Stomach (tissue), 9 donors: ENCODE measurements around the gene CDH18. TPM values are rescaled to one million over a fixed set of nuclear protein-coding genes. Genes with fewer than 3 reads are reported as not detected.

Experiments used
- DNase-seq, 2 donors: peaks; one replicate each; pipeline versions ENCODE4 v3.0.0 to v3.0.0-alpha.2; 2013 to 2019
- H3K27ac ChIP-seq, 5 donors: fragments of 200-600 bp in 4 of 5; sonication (generic) in 4 of 5; one replicate each; pipeline ENCODE4 v1.5.1; 2013 to 2019; ENCODE audit warnings: mild to moderate bottlenecking in 1 of 5, moderate library complexity in 1 of 5
- H3K27me3 ChIP-seq, 3 donors: fragments of 200-600 bp; sonication (generic); one replicate each; pipeline ENCODE4 v1.5.1; 2017 to 2019; ENCODE audit warnings: mixed run types in 1 of 3
- H3K36me3 ChIP-seq, 4 donors: fragments of 200-600 bp; sonication (generic); 1 replicate in 3 of 4; 2 replicates in 1 of 4; pipeline ENCODE4 v1.5.1; 2016 to 2019
- H3K4me1 ChIP-seq, 4 donors: fragments of 200-600 bp; sonication (generic); one replicate each; pipeline ENCODE4 v1.5.1; 2016 to 2019
- H3K4me3 ChIP-seq, 4 donors: fragments of 200-600 bp; sonication (generic) in 3 of 4; one replicate each; pipeline ENCODE4 v1.5.1; 2016 to 2019; ENCODE audit warnings: mild to moderate bottlenecking in 1 of 4
- H3K9me3 ChIP-seq, 4 donors: fragments of 200-600 bp; sonication (generic); one replicate each; pipeline ENCODE4 v1.5.1; 2016 to 2019
- CTCF ChIP-seq, 7 experiments: fragments of 450-650 bp in 4 of 7; fragments of 200-600 bp in 3 of 7; sonication (generic) in 3 of 7; IDR thresholded peaks; one replicate each; pipeline ENCODE4 v1.5.1; 2016 to 2019; ENCODE audit warnings: antibody characterized with exemption in 7 of 7, control low read depth in 2 of 7, mild to moderate bottlenecking in 1 of 7
- EP300 ChIP-seq: sonication (generic); formaldehyde crosslinking; IDR thresholded peaks from one replicate; pipeline ENCODE4 v1.6.1; 2017; ENCODE audit warnings: antibody characterized with exemption
- POLR2A ChIP-seq, 4 donors: fragments of 450-650 bp; IDR thresholded peaks; one replicate each; pipeline ENCODE4 v1.6.1; 2016; ENCODE audit warnings: antibody characterized with exemption in 4 of 4, control low read depth in 2 of 4, mild to moderate bottlenecking in 1 of 4, moderate library complexity in 1 of 4
- POLR2AphosphoS5 ChIP-seq, 3 donors: sonication (generic); formaldehyde crosslinking; IDR thresholded peaks; one replicate each; pipeline ENCODE4 v1.6.1; 2016; ENCODE audit warnings: antibody characterized with exemption in 3 of 3
- WGBS, 5 donors: extraction: QIAGEN DNeasy Blood & Tissue Kit in 3 of 5; methylation state at CpG; one replicate each; pipeline versions ENCODE4 v1.1.5 to v1.1.7; 2013 to 2018; 5-methylcytosine and 5-hydroxymethylcytosine counted together
- intact Hi-C: fragments of 100-400 bp; cut with DNase I; formaldehyde crosslinking; loops from one replicate; pipeline ENCODE4 v1.15.1; 2023; ENCODE audit warnings: low total_unique reads
- polyA plus RNA-seq, 3 donors: library from polyadenylated mRNA; stranded (reverse); fragments of 200-250 nt; gene quantifications; one replicate each; pipeline ENCODE4 v1.2.3, GENCODE V29; 2013
- total RNA-seq, 5 donors: library from RNA; depleted of rRNA; stranded (reverse); fragments of >200 nt; gene quantifications; one replicate each; pipeline versions ENCODE4 v1.1.0 to v1.2.3, GENCODE V29; 2014 to 2016
- donor health status: healthy with polysubstance abuse.
- donor health status: Bipolar disorder and iron deficiency.
- donor health status: healthy.

The CDH18 gene
- total and polyA plus RNA-seq, 8 donors, result 0.05 to 0.92 TPM; not detected in 6

GRCh38 chr5:19770396-19770795 is 217.6 kb downstream of the CDH18 start:
- no peak overlapping the region for H3K27ac ChIP-seq
- H3K9me3 ChIP-seq, result no peaks in the 10 kb centered on the region
- no peaks in the 10 kb centered on the region for H3K36me3 ChIP-seq
- H3K4me3 ChIP-seq, result no peak overlapping the region
- no peak for DNase-seq
- H3K27me3 ChIP-seq, result no peaks in the 10 kb centered on the region
- H3K4me1 ChIP-seq, result no peaks in the 10 kb centered on the region
- intact Hi-C loops, result no loop called here
- TF ChIP-seq CTCF (IDR thresholded peaks at IDR 0.05), result no peak
- TF ChIP-seq EP300, result no peak
- no peak for TF ChIP-seq POLR2A (IDR thresholded peaks at IDR 0.05)
- no peak for TF ChIP-seq POLR2AphosphoS5 (IDR thresholded peaks at IDR 0.05)

GRCh38 chr5:19767987-19768386 is 220.0 kb downstream of the CDH18 start:
- Histone ChIP-seq H3K36me3 (no peaks in the 10 kb centered on the region), H3K9me3 (no peaks in the 10 kb centered on the region), H3K4me3 (no peak overlapping the region), H3K27me3 (no peaks in the 10 kb centered on the region), H3K27ac (no peak overlapping the region), H3K4me1 (no peaks in the 10 kb centered on the region)
- no peak for DNase-seq
- intact Hi-C loops, result no loop called here
- WGBS, 5 donors, result 18 to 53% (median 44%) methylated on average over 1 of the region's 1 CpG
- TF ChIP-seq POLR2A (IDR thresholded peaks at IDR 0.05), result no peak
- TF ChIP-seq EP300, result no peak

- Histone ChIP-seq H3K9me3 (peaks cover 0 to 15% (median 4%) of the 10 kb centered on the region in 4 donors), H3K36me3 (no peaks in the 10 kb centered on the region), H3K27me3 (no peaks in the 10 kb centered on the region), H3K27ac (no peak overlapping the region), H3K4me3 (no peak overlapping the region), H3K4me1 (no peaks in the 10 kb centered on the region)
- TF ChIP-seq EP300 (no peak), POLR2A (IDR thresholded peaks at IDR 0.05) (no peak), CTCF (IDR thresholded peaks at IDR 0.05) (no peak), POLR2AphosphoS5 (IDR thresholded peaks at IDR 0.05) (no peak)
- intact Hi-C loops, result no loop called here
- WGBS, 5 donors, result 73 to 81% (median 74%) methylated on average over 2 of the region's 2 CpGs
- DNase-seq, result no peak
Measured at GRCh38 chr5:19753579-19753978, 234.4 kb downstream of the CDH18 start.

- Histone ChIP-seq H3K4me1 (no peaks in the 10 kb centered on the region), H3K36me3 (no peaks in the 10 kb centered on the region), H3K9me3 (peaks cover 0 to 10% (median 4%) of the 10 kb centered on the region in 4 donors), H3K4me3 (no peak overlapping the region), H3K27ac (no peak overlapping the region), H3K27me3 (no peaks in the 10 kb centered on the region)
- TF ChIP-seq EP300, result no peak
- TF ChIP-seq POLR2AphosphoS5 (IDR thresholded peaks at IDR 0.05), result no peak
- no peak for TF ChIP-seq POLR2A (IDR thresholded peaks at IDR 0.05)
- no peak for TF ChIP-seq CTCF (IDR thresholded peaks at IDR 0.05)
- DNase-seq, result no peak
- intact Hi-C loops, result no loop called here
Measured at GRCh38 chr5:19751326-19751725, 236.7 kb downstream of the CDH18 start.

GRCh38 chr5:19745247-19745646 is 242.8 kb downstream of the CDH18 start:
- no peak overlapping the region for H3K27ac ChIP-seq
- DNase-seq, result no peak
- H3K4me1 ChIP-seq, result no peaks in the 10 kb centered on the region
- intact Hi-C loops, result no loop called here
- no peaks in the 10 kb centered on the region for H3K36me3 ChIP-seq
- H3K4me3 ChIP-seq, result no peak overlapping the region
- 30 to 54% (median 46%) methylated on average over 3 of the region's 3 CpGs for WGBS, 5 donors
- no peak for TF ChIP-seq POLR2A (IDR thresholded peaks at IDR 0.05)
- TF ChIP-seq EP300, result no peak
- TF ChIP-seq CTCF (IDR thresholded peaks at IDR 0.05), result no peak
- no peak for TF ChIP-seq POLR2AphosphoS5 (IDR thresholded peaks at IDR 0.05)
- no peaks in the 10 kb centered on the region for H3K27me3 ChIP-seq
- H3K9me3 ChIP-seq, result no peaks in the 10 kb centered on the region
